Stimulated activated CD8-positive, alpha-beta memory T cell treated with anti-CD3 and anti-CD28 coated beads, Interleukin-4, amount 100 ng/mL, for 24 hours (primary cell): ENCODE measurements around the gene MFAP3.

Experiments used
- DNase-seq: peaks from one replicate; pipeline ENCODE4 v3.0.0-alpha.2; 2020; ENCODE audit warnings: low read depth

Gene MFAP3

DNA sequence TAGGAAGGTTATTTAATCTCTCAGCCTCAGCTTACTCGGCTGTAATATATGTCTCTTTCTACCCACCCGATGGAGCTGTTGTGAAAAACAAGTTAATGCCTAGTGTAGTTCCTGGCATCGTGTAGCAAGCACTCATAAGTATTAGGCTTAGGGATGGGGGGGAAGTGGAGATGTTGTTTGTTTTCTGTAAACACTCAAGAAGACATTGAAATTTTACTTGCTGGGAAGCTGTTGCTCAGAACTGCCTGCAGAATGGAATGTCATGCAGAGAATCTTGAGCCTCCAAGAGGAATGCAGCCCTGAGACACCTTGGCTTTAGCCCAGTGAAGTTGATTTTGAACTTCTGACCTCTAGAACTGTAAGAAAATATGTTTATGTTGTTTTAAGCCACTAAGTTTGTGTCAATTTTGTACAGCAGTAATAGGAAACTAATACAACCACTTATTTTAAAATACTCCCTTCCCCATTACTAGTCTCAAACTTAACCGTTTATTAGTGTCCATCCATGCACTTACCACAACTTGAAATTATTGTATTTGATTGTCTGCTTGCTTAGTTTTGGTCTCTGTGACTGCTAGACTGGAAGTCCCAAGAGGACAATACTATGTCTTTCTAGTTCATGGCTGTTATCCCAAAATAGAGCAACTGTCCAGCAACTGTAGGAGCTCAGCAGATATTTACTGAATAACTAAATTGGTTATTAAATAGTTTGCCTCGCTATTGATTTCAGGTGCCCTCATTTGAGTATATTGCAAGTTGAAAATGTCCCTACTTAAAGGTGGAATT lies 53.8 kb downstream of the MFAP3 start:
- no peak for DNase-seq

DNA sequence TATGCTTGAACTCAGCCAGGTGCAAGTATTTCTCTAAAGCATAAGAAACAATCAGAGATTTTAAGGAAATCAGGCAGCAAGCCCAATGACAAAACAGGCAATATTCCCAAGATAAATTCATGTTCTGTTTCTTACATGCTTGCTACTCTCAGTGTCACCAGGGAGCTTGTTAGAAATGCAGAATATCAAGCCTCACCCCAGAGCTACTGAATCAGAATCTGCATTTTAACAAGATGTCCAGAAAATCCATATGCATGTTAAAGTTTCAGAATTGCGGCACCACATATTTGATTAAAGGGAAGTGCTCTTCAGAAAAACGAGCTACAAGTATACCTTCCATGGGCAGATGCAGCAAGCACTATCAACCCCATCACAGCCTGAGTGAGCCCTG lies 54.4 kb downstream of the MFAP3 start:
- no peak for DNase-seq

DNA sequence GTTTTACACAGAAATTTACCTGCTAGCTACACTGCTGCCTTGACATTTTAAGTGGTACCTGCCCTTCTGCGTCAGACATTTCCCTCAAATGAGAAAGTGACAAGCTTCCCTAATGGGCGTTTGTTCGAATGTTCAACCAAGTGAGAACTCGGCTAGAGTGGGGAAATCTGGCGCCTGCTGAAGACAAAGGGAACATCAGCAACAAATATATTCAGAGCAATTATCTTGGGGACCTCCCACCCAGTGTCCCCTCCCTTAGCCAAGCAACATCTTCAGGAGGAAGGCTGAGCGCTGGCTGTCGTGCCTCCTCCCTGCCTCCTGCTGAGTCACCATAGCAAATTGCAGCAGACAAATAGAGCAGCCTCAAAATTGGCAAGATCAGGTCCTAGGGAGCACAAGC lies 57.1 kb downstream of the MFAP3 start:
- no peak for DNase-seq

DNA sequence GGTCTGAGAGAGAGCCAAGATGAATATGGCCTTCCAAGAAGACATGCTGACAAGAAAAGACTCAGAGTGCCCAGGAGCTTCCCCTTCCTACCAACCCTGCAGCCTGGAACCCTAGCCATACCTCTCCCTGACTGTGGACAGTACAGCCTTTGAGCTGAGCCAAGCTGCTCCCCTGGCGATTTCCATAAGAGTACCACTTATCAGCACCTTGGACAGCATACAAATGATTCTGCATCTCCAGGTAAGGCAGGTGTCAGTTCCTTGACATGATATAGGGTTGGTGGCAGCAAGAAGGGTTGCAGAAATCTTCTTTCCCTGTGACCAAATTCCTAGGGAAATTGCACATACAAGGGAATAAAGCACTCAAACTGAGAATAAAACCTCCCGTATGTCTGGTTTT lies 58.3 kb downstream of the MFAP3 start:
- no peak for DNase-seq

DNA sequence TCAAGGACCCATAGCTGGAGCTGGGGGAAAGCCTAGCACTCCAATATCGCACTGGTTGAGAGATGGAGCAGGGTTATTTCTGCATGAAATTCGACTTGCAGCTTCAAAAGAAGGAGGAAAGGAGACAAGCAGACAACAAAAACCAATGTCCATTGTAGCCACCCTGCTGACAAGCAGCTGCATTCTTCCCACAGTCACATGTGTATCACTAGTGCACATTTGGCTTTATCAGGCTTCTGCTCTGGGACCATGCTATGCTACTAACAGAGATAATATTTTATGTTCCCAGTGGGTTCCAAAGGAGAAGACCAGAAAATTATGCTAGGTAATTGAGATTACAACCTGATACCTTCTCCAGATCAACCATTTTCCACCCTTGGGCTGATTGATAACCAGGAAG lies 59.7 kb downstream of the MFAP3 start:
- DNase-seq = no peak

DNA sequence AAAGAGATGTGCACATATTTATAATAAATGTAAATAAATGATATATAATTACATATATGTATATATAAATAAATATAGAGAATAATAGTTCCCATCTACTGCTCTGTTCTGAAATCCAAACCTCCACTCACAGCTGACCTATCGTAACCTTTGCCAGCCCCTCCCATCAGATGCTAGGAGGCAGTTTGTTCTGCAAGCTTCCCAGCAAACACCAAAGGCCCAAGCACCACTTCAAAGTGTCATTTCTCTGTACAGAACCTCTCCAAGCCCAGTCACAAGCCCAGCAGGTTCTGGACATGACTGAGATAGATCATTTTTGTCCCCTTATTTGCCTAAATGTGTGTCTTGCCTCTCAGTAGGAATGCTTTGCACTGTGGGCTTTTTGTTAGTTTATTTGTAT lies 62.4 kb downstream of the MFAP3 start:
- no peak for DNase-seq

DNA sequence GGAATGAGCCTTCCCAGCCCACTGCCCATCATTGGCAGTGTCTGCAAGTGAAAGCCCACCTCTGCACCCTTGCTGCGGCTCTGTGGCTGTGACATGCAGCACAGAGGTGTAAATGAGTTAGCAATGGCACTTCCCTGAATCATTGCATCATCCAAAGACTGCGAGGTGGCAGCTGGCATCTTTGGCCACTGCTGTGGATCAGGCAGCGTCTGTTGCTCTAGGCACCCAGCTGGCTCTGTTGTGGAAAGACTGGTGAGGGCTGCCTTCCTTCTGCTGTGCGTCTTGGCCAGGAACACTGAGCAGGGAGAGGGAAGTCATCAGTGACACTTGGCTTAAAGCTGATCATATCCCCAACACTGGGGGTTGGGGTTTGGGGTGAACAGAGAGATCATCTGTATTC lies 64.5 kb downstream of the MFAP3 start:
- no peak for DNase-seq
